GM08714 (cell line): ENCODE measurements around the gene SGPP2.

Experiments used
- H3K4me3 ChIP-seq: fragments of 200-500 bp; sonication (Bioruptor generic); 2 replicates; pipeline ENCODE4 v1.5.1; 2014; ENCODE audit warnings: mild to moderate bottlenecking, low read length, inconsistent platforms
- ZNF274 ChIP-seq: IDR thresholded peaks from 2 replicates; pipeline ENCODE4 v1.6.1; 2012; ENCODE audit warnings: mild to moderate bottlenecking, low read depth, low read length

SGPP2 gene

DNA sequence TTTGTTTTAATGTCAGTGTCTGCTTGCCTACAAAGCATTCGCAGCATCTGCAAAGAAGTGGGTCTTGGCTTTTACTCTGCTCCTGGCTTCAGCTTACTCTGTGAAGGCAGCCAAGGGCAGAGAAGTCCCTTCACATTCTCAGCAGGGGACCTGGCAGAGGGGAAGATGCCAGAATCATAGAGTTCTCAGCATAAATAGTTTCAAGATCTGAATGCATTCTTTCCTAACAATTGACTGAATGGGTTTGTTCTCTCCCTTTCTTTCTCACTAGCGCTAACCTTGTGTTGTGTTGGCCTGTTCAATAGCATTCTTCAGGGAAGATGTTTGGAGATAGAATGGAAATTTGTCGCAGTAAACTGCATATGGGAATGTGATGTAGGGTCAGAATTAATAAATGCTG, 124.6 kb downstream of the SGPP2 start:
- TF ChIP-seq ZNF274: no peak
- H3K4me3 ChIP-seq: no peak overlapping the region

DNA sequence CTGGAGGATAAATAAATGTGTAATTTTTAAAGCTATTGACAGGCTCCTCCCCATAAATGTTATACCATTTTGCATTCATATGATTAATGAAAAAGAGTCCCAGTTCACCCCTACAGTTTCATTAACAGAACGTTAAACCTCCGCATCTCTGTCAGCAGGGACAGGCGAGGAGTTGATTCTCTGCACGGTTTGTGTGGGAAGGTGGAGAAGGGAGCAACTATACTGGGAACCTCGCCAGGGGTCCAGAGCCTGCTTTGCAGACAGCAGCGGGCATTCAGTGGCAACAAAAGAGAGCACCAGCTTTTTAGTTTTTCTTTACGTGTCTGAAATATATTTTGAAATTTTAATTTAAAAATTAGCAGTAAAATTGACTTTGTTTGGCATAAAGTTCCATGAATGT, 130.2 kb downstream of the SGPP2 start:
- H3K4me3 ChIP-seq: no peak overlapping the region
- no peak for TF ChIP-seq ZNF274

DNA sequence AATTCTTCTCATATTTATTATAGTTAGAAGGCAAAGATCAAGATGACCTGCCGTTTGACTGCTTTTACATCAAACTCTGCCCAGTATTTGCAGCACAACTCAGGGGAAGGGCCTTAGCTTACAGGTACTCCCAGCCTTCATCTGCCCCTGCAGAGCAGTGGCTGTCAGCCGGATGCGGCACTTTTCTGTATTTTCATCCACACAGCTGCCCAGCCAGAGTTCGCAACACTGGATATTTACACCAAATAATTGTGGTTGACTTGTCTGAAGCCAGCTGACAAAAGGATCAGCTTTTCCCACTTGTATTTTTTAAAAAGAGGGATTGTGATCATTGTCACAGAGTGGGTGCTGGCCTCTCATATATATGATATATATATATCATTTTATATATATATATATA, 136.8 kb downstream of the SGPP2 start:
- no peak for TF ChIP-seq ZNF274

DNA sequence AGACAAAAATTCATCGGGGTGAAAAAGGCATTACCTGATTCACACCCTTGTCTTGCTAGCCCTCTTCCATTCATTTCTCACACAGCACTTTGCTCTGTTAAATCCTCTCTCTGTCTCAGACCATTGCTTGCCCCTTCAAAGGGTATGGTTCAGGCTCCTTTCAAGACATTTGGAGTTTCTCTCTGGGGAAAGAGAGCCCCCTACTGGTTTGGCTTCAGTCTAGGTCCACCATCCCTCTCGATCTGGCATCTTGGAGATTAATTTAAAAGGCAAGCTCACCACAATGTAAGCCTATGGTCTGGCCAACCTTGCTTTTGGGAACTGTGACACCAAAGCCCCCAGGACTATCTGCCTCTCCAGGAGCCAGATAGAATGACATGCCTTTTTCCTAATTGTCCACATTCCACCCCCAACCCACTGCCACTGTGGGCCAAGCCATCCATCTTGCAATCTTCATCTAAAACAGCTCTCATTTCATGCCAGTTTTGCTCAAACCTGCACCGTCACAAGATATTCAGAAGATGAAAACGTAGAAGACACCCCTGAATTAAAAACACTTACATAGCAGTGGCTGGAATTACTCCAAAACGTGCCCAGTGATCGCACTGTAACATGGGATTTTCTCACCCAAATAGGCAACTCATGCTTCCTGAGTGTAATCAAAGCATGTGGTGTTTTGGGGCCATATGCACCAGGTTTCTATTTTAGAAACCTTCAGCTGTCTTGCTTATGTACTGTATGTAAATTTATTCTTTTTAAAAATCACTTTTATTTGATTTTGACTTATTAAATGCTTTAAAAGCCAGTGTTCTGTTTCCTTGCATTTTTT, 137.7 kb downstream of the SGPP2 start:
- H3K4me3 ChIP-seq: no peak overlapping the region
- TF ChIP-seq ZNF274: no peak

More for the DNA sequence above, 136.8 kb downstream of the SGPP2 start:
- no peak overlapping the region for H3K4me3 ChIP-seq

DNA sequence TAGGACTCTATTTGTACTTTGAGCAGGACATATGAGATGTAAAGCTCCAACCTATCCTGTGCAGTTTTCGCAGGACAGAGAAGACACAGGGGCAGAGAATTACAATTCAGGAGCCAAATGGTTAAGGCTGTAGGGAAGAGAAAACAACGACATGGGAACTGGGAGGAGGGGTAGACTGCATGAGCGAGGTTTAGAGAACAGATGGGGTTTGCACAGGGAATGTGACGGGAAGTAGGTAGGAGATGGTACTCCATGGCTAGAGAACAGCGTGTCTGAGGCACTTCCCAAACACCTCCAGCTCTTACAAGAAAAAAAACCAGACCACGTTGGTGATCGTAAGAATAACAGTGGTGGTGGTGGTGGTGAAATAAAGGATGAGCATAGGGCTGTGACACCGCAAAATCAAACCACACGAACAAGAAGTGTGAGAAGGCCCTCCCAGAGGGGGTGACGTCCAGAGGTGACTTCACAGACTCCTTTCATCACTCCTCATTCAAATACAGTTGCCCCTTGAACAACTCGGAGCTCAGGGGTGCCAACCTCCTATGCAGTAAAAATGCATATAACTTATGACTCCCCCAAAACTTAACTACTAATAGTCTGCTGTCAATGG, 138.9 kb downstream of the SGPP2 start:
- H3K4me3 ChIP-seq: no peak overlapping the region
- TF ChIP-seq ZNF274: no peak

DNA sequence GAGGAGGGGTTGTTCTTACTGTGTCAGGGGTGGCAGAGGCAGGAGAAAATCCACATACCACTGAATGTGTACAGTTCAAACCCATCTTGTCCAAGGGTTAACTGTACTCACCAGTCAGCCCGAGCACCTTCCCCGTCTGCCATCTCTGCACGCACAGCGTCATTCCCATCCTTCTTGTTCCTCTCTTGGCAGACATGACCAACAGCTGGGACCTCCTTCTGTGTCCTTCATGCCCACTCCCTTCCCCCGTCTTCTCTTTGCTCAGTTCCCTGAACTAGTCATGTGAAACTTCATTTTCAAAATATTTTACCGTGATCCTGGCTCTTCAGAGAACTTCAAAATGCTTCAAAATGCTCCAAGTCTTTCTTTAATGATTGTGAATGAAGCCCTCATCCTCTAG, 139.6 kb downstream of the SGPP2 start:
- no peak overlapping the region for H3K4me3 ChIP-seq
- TF ChIP-seq ZNF274: no peak

DNA sequence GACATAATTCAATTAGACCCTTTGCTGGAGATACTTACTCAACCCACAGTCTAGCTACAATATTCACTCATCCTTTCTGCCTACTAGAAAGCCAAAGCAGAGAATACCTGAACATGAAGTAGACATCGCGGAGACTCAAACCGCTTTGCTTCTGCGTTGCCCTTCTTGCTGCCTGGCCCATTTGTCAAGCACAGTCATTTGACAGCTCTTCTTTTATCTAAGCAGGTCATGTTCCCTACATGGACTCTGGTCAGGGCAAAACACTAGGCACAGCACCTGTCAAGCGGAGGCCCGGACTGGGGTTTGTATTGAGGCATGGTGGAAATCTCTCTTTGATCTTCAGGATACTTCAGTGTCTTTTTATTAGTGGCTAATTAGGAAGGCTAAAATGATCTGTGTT, 141.9 kb downstream of the SGPP2 start:
- no peak for TF ChIP-seq ZNF274
- no peak overlapping the region for H3K4me3 ChIP-seq

DNA sequence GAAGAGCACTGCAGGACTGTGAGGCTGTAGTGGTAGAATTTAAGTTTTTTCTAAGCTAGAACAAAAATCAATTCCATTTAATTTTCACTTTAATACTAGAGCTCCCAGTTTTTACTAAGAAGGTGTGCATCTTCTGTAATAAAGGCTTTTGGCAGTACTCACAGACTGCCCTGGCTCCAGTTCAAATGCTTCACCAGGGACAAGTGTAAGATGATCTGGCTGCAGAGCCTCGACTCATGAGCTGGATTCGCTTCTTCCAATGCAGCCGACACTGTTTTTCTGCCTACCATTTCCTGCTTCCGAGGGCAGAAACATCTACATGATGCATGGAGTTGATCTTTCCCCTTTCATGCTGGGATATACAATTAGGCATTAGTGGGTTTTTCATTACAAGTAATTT, 144.5 kb downstream of the SGPP2 start:
- TF ChIP-seq ZNF274: no peak

DNA sequence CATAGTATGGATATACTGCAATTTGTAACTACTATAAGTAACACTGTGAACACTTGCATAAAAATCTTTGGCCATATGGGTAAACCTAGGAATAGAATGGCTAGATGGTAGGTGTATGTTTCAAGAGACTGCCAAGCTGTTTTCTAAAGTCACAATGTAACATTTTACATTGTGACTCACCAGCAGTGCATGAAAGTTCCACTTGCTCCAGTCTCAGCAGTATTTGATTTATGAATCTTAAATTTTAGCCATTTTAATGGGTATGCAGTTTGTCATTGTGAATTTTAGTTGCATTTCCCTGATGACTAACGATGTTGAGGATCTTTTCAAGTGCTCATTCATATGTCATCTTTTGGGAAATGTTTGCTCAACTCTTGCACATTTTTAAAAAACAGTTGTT, 145.5 kb downstream of the SGPP2 start:
- H3K4me3 ChIP-seq: no peak overlapping the region
- TF ChIP-seq ZNF274: no peak

More for the DNA sequence above, 144.5 kb downstream of the SGPP2 start:
- no peak overlapping the region for H3K4me3 ChIP-seq

DNA sequence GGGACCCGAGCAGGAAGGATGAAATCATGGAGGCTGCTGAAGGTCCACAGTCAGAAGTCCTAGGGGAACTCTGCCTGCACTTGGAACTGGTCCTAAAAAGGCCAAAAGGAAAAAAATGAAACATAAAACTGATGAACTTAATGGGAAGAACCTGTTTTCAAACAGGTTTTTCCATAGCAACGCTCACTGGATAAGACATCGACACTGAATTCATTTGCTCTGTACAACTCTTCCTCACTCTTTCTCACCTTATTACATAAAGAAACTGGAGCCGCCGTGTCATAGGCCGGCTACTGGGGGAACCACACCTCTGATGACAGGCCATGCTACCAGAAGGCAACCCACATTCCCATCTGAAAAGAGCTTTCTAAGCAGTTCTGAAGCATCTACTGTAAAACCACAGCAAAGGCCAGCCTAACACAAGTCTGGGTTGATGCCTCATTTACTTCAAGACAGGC, 147.9 kb downstream of the SGPP2 start:
- no peak overlapping the region for H3K4me3 ChIP-seq
- no peak for TF ChIP-seq ZNF274

DNA sequence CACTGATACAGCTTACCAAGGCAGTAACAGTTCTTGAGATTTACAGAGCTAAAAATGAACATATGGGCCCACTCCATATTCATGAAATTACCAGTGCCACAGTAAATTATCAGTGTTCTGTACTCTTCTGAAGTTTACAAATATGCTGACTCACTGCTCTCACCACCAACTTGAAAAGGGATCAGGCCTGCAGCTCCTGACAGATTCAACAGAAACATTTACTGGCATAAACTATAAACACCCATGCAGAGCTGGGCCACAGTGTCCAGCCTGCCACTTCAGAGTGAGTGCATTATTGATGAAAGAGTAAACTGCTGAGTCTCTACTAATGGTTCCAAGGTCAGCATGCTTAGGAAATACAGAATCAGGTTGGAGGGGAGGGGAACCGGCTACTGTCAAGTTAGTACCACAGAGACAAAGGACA, 148.4 kb downstream of the SGPP2 start:
- no peak for TF ChIP-seq ZNF274
- H3K4me3 ChIP-seq: no peak overlapping the region

DNA sequence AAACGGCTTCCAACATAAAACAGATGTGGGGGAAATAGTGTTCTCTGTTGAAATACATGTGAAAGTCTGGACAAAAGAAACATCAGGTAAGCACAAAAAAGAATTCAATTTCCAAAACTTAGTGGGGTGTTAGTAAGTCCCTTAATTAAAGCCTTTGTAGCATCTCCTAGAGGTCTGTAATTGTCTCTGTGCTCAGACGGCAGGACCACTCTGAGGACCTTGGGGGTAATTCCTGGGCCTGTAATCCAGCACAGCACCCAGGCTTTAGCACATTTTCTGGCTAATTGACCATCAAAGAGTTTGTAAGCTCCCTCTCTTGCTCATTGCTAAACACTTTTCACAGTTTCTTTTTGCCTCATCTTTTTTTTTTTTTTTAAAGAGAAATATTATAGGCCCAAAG, 151.3 kb downstream of the SGPP2 start:
- no peak overlapping the region for H3K4me3 ChIP-seq
- TF ChIP-seq ZNF274: no peak

DNA sequence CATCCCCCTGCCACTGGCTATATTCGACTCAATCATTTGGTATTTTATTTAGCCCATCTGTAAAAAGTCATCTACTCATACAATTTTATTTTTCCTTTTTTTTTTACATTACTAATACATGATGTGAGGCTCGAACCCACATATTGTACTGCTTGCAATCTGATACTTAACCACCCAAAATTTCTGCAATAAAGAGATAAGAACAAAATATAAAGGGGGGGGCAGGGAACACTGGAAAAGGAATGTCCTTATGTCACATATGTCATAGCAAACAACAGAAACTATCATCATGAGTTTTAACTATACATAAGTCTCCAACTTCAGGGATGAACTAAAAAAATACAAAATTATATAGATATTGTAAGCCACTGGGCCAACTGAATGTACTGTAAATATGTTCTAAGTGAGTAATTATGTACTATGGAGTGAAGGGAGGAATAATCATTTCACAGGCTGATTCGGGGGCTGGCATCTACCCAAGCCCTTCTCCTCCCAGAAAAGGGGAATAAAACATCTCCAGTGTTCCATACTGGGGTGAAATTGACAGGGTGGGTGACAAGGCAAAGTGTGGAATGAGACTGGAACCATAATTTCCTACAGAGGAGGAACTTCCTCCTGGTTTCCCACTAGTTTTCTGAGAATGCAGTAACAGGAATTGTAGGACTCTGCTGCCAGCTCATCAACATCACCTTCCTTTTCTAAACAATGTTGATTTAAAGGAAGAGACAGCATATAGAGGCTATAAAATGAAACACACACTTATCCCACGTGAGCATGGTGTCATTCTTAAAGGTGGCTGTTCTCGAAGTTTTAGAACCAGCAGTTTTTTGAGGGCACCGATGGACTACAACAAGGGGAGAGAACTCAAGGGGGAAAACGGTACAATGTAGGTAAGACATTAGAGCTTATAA, 152.1 kb downstream of the SGPP2 start:
- no peak for TF ChIP-seq ZNF274

DNA sequence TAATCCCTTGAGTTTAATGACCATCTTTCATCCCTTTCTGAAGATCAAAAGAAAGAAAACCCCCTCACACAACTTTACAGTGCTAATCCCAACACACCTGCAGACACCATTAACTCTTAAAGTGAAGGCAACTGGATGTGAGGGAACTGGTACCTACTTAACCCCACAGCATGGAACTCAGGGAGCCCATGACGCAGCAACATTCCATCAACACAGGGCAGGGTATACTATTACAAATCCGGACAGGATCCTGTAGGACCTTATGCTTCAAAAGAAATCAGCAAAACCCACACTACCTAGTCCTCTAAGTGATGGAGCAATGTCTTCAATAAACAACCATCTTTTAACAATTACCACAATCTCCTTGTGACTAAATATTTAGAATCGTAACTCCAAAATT, 153.0 kb downstream of the SGPP2 start:
- H3K4me3 ChIP-seq: no peak overlapping the region
- no peak for TF ChIP-seq ZNF274

More for the DNA sequence above, 152.1 kb downstream of the SGPP2 start:
- H3K4me3 ChIP-seq: no peak overlapping the region
